ENCODE results near the gene PPP2R3B.

- TF ChIP-seq MXI1 (IDR thresholded peaks at IDR 0.05; ENCODE audit: borderline replicate concordance, low read depth, low read length), result no peak
- TF ChIP-seq CTCF (conservative IDR thresholded peaks at IDR 0.05; ENCODE audit: low read depth, low read length), result no peak
- TF ChIP-seq POLR2A (IDR thresholded peaks at IDR 0.05; ENCODE audit: low read depth, low read length), result no peak
- TF ChIP-seq RAD21 (IDR thresholded peaks at IDR 0.05; ENCODE audit: low read length), result no peak
- TF ChIP-seq MAZ (IDR thresholded peaks at IDR 0.05; ENCODE audit: borderline replicate concordance, low read depth, low read length), result no peak
- TF ChIP-seq ELK1 (IDR thresholded peaks at IDR 0.05; ENCODE audit: borderline replicate concordance, low read depth, low read length), result no peak
- no peak for TF ChIP-seq SMC3 (IDR thresholded peaks at IDR 0.05; ENCODE audit: low read depth, low read length)
- no peak for TF ChIP-seq BHLHE40 (IDR thresholded peaks at IDR 0.05; ENCODE audit: low read depth, low read length)
- TF ChIP-seq RCOR1 (IDR thresholded peaks at IDR 0.05; ENCODE audit: insufficient replicate concordance, low read length), result no peak
- TF ChIP-seq MAFK (IDR thresholded peaks at IDR 0.05; ENCODE audit: low read depth, low read length), result no peak
- TF ChIP-seq CEBPB (IDR thresholded peaks at IDR 0.05; ENCODE audit: low read depth, low read length), result no peak
- no peak for TF ChIP-seq CHD1 (IDR thresholded peaks at IDR 0.05; ENCODE audit: low read depth, low read length)
Measured at GRCh38 chrX:431492-432111, 44.9 kb upstream of the PPP2R3B start.
